HCT116 (cell line): ENCODE results near the gene ATG101.

Experiments
- CBX3 ChIP-seq: IDR thresholded peaks from 2 replicates; pipeline ENCODE4 v1.6.1; 2012; ENCODE audit warnings: low read depth
- CEBPB ChIP-seq: IDR thresholded peaks from 2 replicates; pipeline ENCODE4 v1.6.1; 2012; ENCODE audit warnings: low read depth
- EGR1 ChIP-seq: IDR thresholded peaks from 2 replicates; pipeline ENCODE4 v1.6.1; 2012; ENCODE audit warnings: low read depth
- EZH2 ChIP-seq: fragments of 200-600 bp; sonication (generic); IDR thresholded peaks from 2 replicates; pipeline ENCODE4 v1.6.1; 2017; ENCODE audit warnings: antibody characterized with exemption, mixed run types
- EZH2phosphoT487 ChIP-seq: fragments of 200-600 bp; IDR thresholded peaks from 2 replicates; pipeline ENCODE4 v1.6.1; 2018; ENCODE audit warnings: antibody characterized with exemption, borderline replicate concordance
- JUND ChIP-seq: IDR thresholded peaks from 2 replicates; pipeline ENCODE4 v1.6.1; 2012
- POLR2A ChIP-seq: IDR thresholded peaks from 2 replicates; pipeline ENCODE4 v1.7.0; 2011; ENCODE audit warnings: borderline replicate concordance; ENCODE audit not compliant: insufficient read depth, insufficient read length; ENCODE audit errors: extremely low read depth
- POLR2AphosphoS5 ChIP-seq: IDR thresholded peaks from 2 replicates; pipeline ENCODE4 v1.6.1; 2011; ENCODE audit warnings: mild to moderate bottlenecking, low read depth, low read length, moderate library complexity
- SIN3A ChIP-seq: IDR thresholded peaks from 2 replicates; pipeline ENCODE4 v1.6.1; 2012; ENCODE audit warnings: low read depth
- TCF7L2 ChIP-seq: IDR thresholded peaks from 2 replicates; pipeline ENCODE4 v1.7.0; 2011; ENCODE audit warnings: borderline replicate concordance, inconsistent platforms; ENCODE audit not compliant: insufficient read depth, insufficient read length; ENCODE audit errors: extremely low read depth
- YY1 ChIP-seq: IDR thresholded peaks from 2 replicates; pipeline ENCODE4 v1.6.1; 2011; ENCODE audit warnings: low read length, low read depth, moderate library complexity, mild to moderate bottlenecking; ENCODE audit not compliant: insufficient replicate concordance; ENCODE audit errors: extremely low read depth
- TF ChIP-seq, protein P1 (sequence below), 3 experiments: fragments of 200-600 bp in 1 of 3; sonication (generic) in 1 of 3; IDR thresholded peaks in 2 of 3; conservative IDR thresholded peaks in 1 of 3; 2 replicates each; pipeline ENCODE4 v1.5.1; 2012 to 2017; ENCODE audit warnings: low read depth in 2 of 3, low read length in 2 of 3, antibody characterized with exemption in 1 of 3, borderline replicate concordance in 1 of 3, control low read depth in 1 of 3, mild to moderate bottlenecking in 1 of 3, mixed read lengths in 1 of 3, mixed run types in 1 of 3, moderate library complexity in 1 of 3; ENCODE audit not compliant: insufficient read depth in 1 of 3
- TF ChIP-seq, protein P2 (sequence below): IDR thresholded peaks from 2 replicates; pipeline ENCODE4 v1.6.1; 2012; ENCODE audit warnings: low read depth
- TF ChIP-seq, protein P3 (sequence below): IDR thresholded peaks from 2 replicates; pipeline ENCODE4 v1.6.1; 2012

DNA sequence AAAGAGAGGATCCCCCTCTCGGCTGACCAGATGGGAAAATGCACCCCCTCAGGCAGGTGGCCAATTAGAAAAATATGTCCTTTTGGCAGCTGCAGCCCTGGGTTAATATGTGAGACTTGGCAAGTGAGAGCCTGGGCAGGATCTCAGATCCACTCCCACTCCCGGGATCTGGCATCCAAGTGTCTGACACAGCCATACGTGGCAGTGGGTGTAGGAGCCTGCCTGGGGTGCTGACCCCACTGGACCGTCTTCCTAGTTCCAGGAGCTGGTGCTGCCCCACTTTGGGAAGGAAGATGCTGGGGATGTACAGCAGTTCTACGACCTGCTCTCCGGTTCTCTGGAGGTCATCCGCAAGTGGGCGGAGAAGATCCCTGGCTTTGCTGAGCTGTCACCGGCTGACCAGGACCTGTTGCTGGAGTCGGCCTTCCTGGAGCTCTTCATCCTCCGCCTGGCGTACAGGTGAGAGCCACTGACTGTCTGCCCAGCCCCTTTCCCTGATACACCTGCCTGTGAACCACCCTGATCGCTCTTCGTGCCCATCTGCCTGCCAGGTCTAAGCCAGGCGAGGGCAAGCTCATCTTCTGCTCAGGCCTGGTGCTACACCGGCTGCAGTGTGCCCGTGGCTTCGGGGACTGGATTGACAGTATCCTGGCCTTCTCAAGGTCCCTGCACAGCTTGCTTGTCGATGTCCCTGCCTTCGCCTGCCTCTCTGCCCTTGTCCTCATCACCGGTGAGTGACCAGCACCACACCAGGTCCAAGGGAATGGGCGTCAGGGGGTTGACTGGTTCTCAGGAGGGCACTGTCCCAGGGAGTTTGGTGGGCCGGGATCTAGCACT is 12.8 kb upstream of the ATG101 start:
- TF ChIP-seq, protein P1, sequence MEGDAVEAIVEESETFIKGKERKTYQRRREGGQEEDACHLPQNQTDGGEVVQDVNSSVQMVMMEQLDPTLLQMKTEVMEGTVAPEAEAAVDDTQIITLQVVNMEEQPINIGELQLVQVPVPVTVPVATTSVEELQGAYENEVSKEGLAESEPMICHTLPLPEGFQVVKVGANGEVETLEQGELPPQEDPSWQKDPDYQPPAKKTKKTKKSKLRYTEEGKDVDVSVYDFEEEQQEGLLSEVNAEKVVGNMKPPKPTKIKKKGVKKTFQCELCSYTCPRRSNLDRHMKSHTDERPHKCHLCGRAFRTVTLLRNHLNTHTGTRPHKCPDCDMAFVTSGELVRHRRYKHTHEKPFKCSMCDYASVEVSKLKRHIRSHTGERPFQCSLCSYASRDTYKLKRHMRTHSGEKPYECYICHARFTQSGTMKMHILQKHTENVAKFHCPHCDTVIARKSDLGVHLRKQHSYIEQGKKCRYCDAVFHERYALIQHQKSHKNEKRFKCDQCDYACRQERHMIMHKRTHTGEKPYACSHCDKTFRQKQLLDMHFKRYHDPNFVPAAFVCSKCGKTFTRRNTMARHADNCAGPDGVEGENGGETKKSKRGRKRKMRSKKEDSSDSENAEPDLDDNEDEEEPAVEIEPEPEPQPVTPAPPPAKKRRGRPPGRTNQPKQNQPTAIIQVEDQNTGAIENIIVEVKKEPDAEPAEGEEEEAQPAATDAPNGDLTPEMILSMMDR (IDR thresholded peaks at IDR 0.05 in 2 of 3, conservative IDR thresholded peaks at IDR 0.05 in 1 of 3; ENCODE audit: borderline replicate concordance in 1 of 3, insufficient read depth in 1 of 3, low read depth in 2 of 3, low read length in 2 of 3) = no peak
- TF ChIP-seq EZH2phosphoT487 (no peak), EZH2 (no peak), YY1 (no peak), TCF7L2 (no peak), CBX3 (no peak), POLR2AphosphoS5 (no peak), SIN3A (no peak), JUND (no peak), POLR2A (no peak), EGR1 (no peak), CEBPB (no peak)
- TF ChIP-seq, protein P2, sequence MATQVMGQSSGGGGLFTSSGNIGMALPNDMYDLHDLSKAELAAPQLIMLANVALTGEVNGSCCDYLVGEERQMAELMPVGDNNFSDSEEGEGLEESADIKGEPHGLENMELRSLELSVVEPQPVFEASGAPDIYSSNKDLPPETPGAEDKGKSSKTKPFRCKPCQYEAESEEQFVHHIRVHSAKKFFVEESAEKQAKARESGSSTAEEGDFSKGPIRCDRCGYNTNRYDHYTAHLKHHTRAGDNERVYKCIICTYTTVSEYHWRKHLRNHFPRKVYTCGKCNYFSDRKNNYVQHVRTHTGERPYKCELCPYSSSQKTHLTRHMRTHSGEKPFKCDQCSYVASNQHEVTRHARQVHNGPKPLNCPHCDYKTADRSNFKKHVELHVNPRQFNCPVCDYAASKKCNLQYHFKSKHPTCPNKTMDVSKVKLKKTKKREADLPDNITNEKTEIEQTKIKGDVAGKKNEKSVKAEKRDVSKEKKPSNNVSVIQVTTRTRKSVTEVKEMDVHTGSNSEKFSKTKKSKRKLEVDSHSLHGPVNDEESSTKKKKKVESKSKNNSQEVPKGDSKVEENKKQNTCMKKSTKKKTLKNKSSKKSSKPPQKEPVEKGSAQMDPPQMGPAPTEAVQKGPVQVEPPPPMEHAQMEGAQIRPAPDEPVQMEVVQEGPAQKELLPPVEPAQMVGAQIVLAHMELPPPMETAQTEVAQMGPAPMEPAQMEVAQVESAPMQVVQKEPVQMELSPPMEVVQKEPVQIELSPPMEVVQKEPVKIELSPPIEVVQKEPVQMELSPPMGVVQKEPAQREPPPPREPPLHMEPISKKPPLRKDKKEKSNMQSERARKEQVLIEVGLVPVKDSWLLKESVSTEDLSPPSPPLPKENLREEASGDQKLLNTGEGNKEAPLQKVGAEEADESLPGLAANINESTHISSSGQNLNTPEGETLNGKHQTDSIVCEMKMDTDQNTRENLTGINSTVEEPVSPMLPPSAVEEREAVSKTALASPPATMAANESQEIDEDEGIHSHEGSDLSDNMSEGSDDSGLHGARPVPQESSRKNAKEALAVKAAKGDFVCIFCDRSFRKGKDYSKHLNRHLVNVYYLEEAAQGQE = no peak
- TF ChIP-seq, protein P3, sequence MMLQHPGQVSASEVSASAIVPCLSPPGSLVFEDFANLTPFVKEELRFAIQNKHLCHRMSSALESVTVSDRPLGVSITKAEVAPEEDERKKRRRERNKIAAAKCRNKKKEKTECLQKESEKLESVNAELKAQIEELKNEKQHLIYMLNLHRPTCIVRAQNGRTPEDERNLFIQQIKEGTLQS = no peak
